Endothelial cell (in vitro differentiated cells): ENCODE results near the gene MICAL3. TPM values are rescaled to one million over a fixed set of nuclear protein-coding genes. Genes with fewer than 3 reads are reported as not detected.

ENCODE experiments used
- DNase-seq: peaks from one replicate; pipeline ENCODE4 v3.0.0; 2021; ENCODE audit warnings: low spot score
- H3K27ac Mint-ChIP-seq: one replicate; pipeline ENCODE4 v1.8.0; 2021; ENCODE audit warnings: mixed read lengths, inconsistent platforms; ENCODE audit not compliant: unreplicated experiment
- H3K27me3 Mint-ChIP-seq: one replicate; pipeline ENCODE4 v1.8.0; 2021; ENCODE audit warnings: mild to moderate bottlenecking, moderate library complexity, mixed read lengths, inconsistent platforms; ENCODE audit not compliant: unreplicated experiment
- H3K36me3 Mint-ChIP-seq: one replicate; pipeline ENCODE4 v1.8.0; 2021; ENCODE audit warnings: mild to moderate bottlenecking, low read depth, mixed read lengths, inconsistent platforms; ENCODE audit not compliant: unreplicated experiment
- H3K4me1 Mint-ChIP-seq: one replicate; pipeline ENCODE4 v1.8.0; 2021; ENCODE audit warnings: mild to moderate bottlenecking, mixed read lengths, inconsistent platforms; ENCODE audit not compliant: unreplicated experiment
- H3K4me3 Mint-ChIP-seq: one replicate; pipeline ENCODE4 v1.8.0; 2021; ENCODE audit warnings: mild to moderate bottlenecking, mixed read lengths, inconsistent platforms; ENCODE audit not compliant: unreplicated experiment
- H3K9me3 Mint-ChIP-seq: one replicate; pipeline ENCODE4 v1.8.0; 2021; ENCODE audit warnings: mixed read lengths, inconsistent platforms; ENCODE audit not compliant: unreplicated experiment
- CTCF ChIP-seq: fragments of 200-600 bp; sonication (generic); IDR thresholded peaks from one replicate; pipeline ENCODE4 v1.5.0; 2021; ENCODE audit warnings: antibody characterized with exemption; ENCODE audit not compliant: unreplicated experiment
- total RNA-seq: library from RNA; stranded (reverse); fragmentation: NEBNext Ultra II Directional; extraction: Animal tissue kit (Norgen Biotek cat#: 25700); gene quantifications from one replicate; pipeline ENCODE4 v1.2.1, GENCODE V29; 2021; ENCODE audit not compliant: unreplicated experiment

MICAL3 gene
- total RNA-seq, 1 donor from 2014 or later: 54.3 TPM

GRCh38 chr22:17920145-17920605 is 104.2 kb downstream of the MICAL3 start:
- no peak for TF ChIP-seq CTCF
- no peak overlapping the region for H3K4me3 Mint-ChIP-seq
- H3K27ac Mint-ChIP-seq: peak overlapping the region; percentile 25
- peaks cover 2% of the 10 kb centered on the region for H3K27me3 Mint-ChIP-seq
- no peaks in the 10 kb centered on the region for H3K9me3 Mint-ChIP-seq
- peaks cover 4% of the 10 kb centered on the region for H3K36me3 Mint-ChIP-seq
- peaks cover 41% of the 10 kb centered on the region for H3K4me1 Mint-ChIP-seq
- DNase-seq: peak; percentile 39

- Mint-ChIP-seq H3K4me3 (no peak overlapping the region), H3K27ac (no peak overlapping the region), H3K27me3 (peaks cover 2% of the 10 kb centered on the region), H3K36me3 (peaks cover 4% of the 10 kb centered on the region), H3K4me1 (peaks cover 36% of the 10 kb centered on the region), H3K9me3 (no peaks in the 10 kb centered on the region)
- no peak for TF ChIP-seq CTCF
- DNase-seq: no peak
These were observed 104.9 kb downstream of the MICAL3 start for GRCh38 chr22:17919276-17920144.

DNA sequence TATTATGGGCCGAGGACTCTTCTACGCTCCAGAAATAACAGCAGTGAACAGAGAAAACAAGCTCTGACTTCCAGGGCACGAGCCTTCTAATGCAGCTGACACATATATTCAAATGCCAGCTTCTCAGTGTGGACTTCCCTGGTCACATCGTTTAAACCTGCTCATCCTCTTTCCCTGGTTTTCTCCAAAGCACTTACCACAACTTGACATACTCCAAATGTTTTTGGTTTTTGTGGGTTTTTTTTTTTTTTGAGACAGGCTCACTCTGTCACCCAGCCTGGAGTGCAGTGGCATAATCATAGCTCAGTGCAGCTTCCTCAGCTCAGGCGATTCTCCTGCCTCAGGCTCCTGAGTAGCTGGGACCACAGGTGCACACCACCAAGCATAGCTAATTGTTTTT is 105.5 kb downstream of the MICAL3 start:
- H3K36me3 Mint-ChIP-seq: peaks cover 4% of the 10 kb centered on the region
- no peak for DNase-seq
- peaks cover 35% of the 10 kb centered on the region for H3K4me1 Mint-ChIP-seq
- H3K4me3 Mint-ChIP-seq: no peak overlapping the region
- H3K27me3 Mint-ChIP-seq: peaks cover 2% of the 10 kb centered on the region
- no peaks in the 10 kb centered on the region for H3K9me3 Mint-ChIP-seq
- TF ChIP-seq CTCF: no peak
- H3K27ac Mint-ChIP-seq: no peak overlapping the region

GRCh38 chr22:17917490-17917983 is 106.8 kb downstream of the MICAL3 start:
- DNase-seq: no peak
- peaks cover 4% of the 10 kb centered on the region for H3K36me3 Mint-ChIP-seq
- H3K27ac Mint-ChIP-seq: no peak overlapping the region
- H3K27me3 Mint-ChIP-seq: peaks cover 6% of the 10 kb centered on the region
- H3K4me1 Mint-ChIP-seq: peaks cover 45% of the 10 kb centered on the region
- TF ChIP-seq CTCF: no peak
- H3K4me3 Mint-ChIP-seq: no peak overlapping the region
- H3K9me3 Mint-ChIP-seq: no peaks in the 10 kb centered on the region
